HEK293 (cell line): ENCODE results near the gene SH3D19.

Source experiments
- CTCF ChIA-PET: fragments of 350-600 bp; formaldehyde crosslinking; extraction: SDS; loops from one replicate; lab custom pipeline; 2021; ENCODE audit warnings: antibody characterized with exemption; lab: Yijun Ruan, JAX
- POLR2A ChIA-PET: fragments of 300-600 bp; formaldehyde crosslinking; extraction: SDS; loops from one replicate; lab custom pipeline; 2020; ENCODE audit warnings: antibody characterized with exemption, inconsistent platforms; lab: Yijun Ruan, JAX
- H3K27ac ChIP-seq: fragments of 200-500 bp; sonication (Bioruptor generic); 2 replicates; pipeline ENCODE4 v1.5.1; 2014; ENCODE audit warnings: low read depth, low read length, control low read depth, inconsistent platforms; ENCODE audit errors: extremely low read depth
- H3K36me3 ChIP-seq, 2 experiments: fragments of 200-500 bp in 1 of 2; sonication (Bioruptor generic) in 1 of 2; 1 replicate in 1 of 2; 2 replicates in 1 of 2; pipeline ENCODE4 v1.5.1; 2014 to 2017; ENCODE audit warnings: inconsistent platforms in 2 of 2, low read length in 2 of 2; ENCODE audit not compliant: control insufficient read depth in 2 of 2, insufficient read depth in 1 of 2
- H3K4me1 ChIP-seq: fragments of 200-500 bp; sonication (Bioruptor generic); 2 replicates; pipeline ENCODE4 v1.5.1; 2014; ENCODE audit warnings: mild to moderate bottlenecking, low read length, inconsistent platforms; ENCODE audit not compliant: control insufficient read depth, insufficient read depth
- H3K4me3 ChIP-seq: 2 replicates; pipeline ENCODE4 v1.5.1; 2011; ENCODE audit warnings: low read depth, mild to moderate bottlenecking, control low read depth, low read length, moderate library complexity
- H3K9me3 ChIP-seq: fragments of 200-500 bp; sonication (Bioruptor generic); 2 replicates; pipeline ENCODE4 v1.5.1; 2014; ENCODE audit warnings: low read depth, low read length, inconsistent platforms; ENCODE audit not compliant: control insufficient read depth, insufficient read depth
- BCL6B ChIP-seq: fragments of 450-650 bp; formaldehyde crosslinking; IDR thresholded peaks from 2 replicates; pipeline ENCODE4 v1.5.1; 2017; ENCODE audit warnings: missing biosample characterization, missing genetic modification characterization
- OVOL3 ChIP-seq: fragments of 450-650 bp; formaldehyde crosslinking; IDR thresholded peaks from 2 replicates; pipeline ENCODE4 v1.5.1; 2016; ENCODE audit warnings: missing biosample characterization, missing genetic modification characterization
- PRDM2 ChIP-seq: fragments of 450-650 bp; formaldehyde crosslinking; IDR thresholded peaks from 2 replicates; pipeline ENCODE4 v1.5.1; 2016; ENCODE audit warnings: missing biosample characterization, missing genetic modification characterization, borderline replicate concordance
- PRDM4 ChIP-seq: fragments of 450-650 bp; formaldehyde crosslinking; IDR thresholded peaks from 2 replicates; pipeline ENCODE4 v1.5.1; 2017; ENCODE audit warnings: missing biosample characterization, missing genetic modification characterization
- PRDM6 ChIP-seq: fragments of 450-650 bp; formaldehyde crosslinking; IDR thresholded peaks from 2 replicates; pipeline ENCODE4 v1.5.1; 2017; ENCODE audit warnings: missing biosample characterization, missing genetic modification characterization
- ZBTB7A ChIP-seq: fragments of 450-650 bp; formaldehyde crosslinking; IDR thresholded peaks from 2 replicates; pipeline ENCODE4 v1.5.1; 2016; ENCODE audit warnings: low read depth, missing biosample characterization, missing genetic modification characterization
- ZNF223 ChIP-seq: fragments of 450-650 bp; formaldehyde crosslinking; IDR thresholded peaks from 2 replicates; pipeline ENCODE4 v1.5.1; 2016; ENCODE audit warnings: missing biosample characterization, missing genetic modification characterization
- ZNF266 ChIP-seq: fragments of 450-650 bp; formaldehyde crosslinking; IDR thresholded peaks from 2 replicates; pipeline ENCODE4 v1.5.1; 2016; ENCODE audit warnings: missing biosample characterization, missing genetic modification characterization, low read depth
- ZNF335 ChIP-seq: fragments of 450-650 bp; formaldehyde crosslinking; conservative IDR thresholded peaks from 2 replicates; pipeline ENCODE4 v1.5.1; 2016; ENCODE audit warnings: missing biosample characterization, missing genetic modification characterization
- ZNF354C ChIP-seq: fragments of 450-650 bp; formaldehyde crosslinking; IDR thresholded peaks from 2 replicates; pipeline ENCODE4 v1.5.1; 2016; ENCODE audit warnings: missing biosample characterization, missing genetic modification characterization, low read depth, borderline replicate concordance
- ZNF423 ChIP-seq: fragments of 450-650 bp; formaldehyde crosslinking; IDR thresholded peaks from 2 replicates; pipeline ENCODE4 v1.5.1; 2016; ENCODE audit warnings: missing biosample characterization, missing genetic modification characterization
- ZNF600 ChIP-seq: fragments of 450-650 bp; formaldehyde crosslinking; IDR thresholded peaks from 2 replicates; pipeline ENCODE4 v1.5.1; 2016; ENCODE audit warnings: missing biosample characterization, missing genetic modification characterization

Gene SH3D19

GRCh38 chr4:151310124-151310728 lies 15.2 kb downstream of the SH3D19 start (continued):
- TF ChIP-seq ZBTB7A (tag by site-specific recombination): no peak
- no peak for TF ChIP-seq ZNF423
- TF ChIP-seq PRDM4: no peak
- TF ChIP-seq ZNF266 (tag by site-specific recombination): no peak
- no peak for TF ChIP-seq ZNF354C (tag by site-specific recombination)

- POLR2A ChIA-PET: interaction anchor here (1.5 kb wide), 1 partner anchor 20 kb away, joined by 6 read pairs; the partner anchor contains the start of gene SH3D19
- H3K36me3 ChIP-seq: no peaks in the 10 kb centered on the region; a peak in 1 of 3 replicates
These were observed 20.6 kb downstream of the SH3D19 start for GRCh38 chr4:151304755-151305154.

More at GRCh38 chr4:151304755-151305154, 20.6 kb downstream of the SH3D19 start:
- no peaks in the 10 kb centered on the region for H3K9me3 ChIP-seq
- no peak overlapping the region for H3K4me3 ChIP-seq
- H3K27ac ChIP-seq: no peak overlapping the region
- H3K4me1 ChIP-seq: peaks cover 9% of the 10 kb centered on the region; the same call in 1 of the 2 replicates
- TF ChIP-seq ZNF600 (tag by site-specific recombination) (0 out of 2 replicates have a peak, but pooled peaks have one; percentile 28), BCL6B (0 out of 2 replicates have a peak, but pooled peaks have one; percentile 17), PRDM6 (tag by site-specific recombination) (peak; percentile 77), ZNF223 (tag by site-specific recombination) (no peak), OVOL3 (tag by site-specific recombination) (no peak), PRDM2 (tag by site-specific recombination) (no peak), ZNF335 (tag by site-specific recombination) (peak; percentile 75)
- CTCF ChIA-PET: interaction anchor here (0.6 to 1.3 kb wide), 7 partner anchors 12 to 1081 kb away, joined by 3 to 6 read pairs (median 4); partner anchors contain the start of gene PRSS48
